GM18909 (cell line): ENCODE results near the gene TMEM51.

ENCODE experiments used
- ATAC-seq: cut with Tn5 transposase; IDR thresholded peaks from one replicate; pipeline ENCODE4 v1.9.1; 2021; ENCODE audit warnings: mild to moderate bottlenecking; ENCODE audit not compliant: unreplicated experiment, poor library complexity

TMEM51 gene

GRCh38 chr1:15191267-15191666, 37.7 kb downstream of the TMEM51 start:
- no peak for ATAC-seq

GRCh38 chr1:15191770-15192169, 38.2 kb downstream of the TMEM51 start:
- ATAC-seq: no peak

DNA sequence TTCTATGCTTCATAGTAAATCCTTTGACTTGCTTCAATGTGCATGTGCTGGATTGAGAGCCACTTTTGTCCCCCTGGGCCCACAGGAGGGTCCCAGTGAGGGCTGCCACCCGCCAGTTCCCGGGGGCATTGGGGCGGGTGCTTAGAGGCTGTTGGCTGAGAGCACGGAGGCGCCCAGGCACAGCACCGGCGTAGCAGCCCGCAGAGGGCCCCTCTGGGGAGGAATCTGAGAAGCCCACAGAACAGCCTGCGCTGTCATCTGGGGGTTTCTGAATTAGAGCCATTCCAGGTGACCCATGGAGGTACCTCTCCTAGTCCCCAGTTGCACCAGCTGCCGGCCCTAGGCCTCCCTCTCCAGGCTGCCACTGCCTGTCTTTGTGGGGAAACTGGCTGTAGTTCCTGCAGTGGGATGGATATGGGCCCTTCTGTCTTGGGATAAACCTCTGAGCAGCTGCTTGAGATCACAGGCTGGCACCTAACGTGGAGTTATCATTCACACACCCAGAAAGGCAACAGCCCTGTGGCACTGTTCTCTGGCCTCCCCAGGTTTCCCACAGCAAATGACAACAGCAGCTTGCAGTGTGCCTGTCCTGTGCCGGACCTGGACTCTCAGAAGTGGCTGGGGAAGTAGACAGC, 39.5 kb downstream of the TMEM51 start:
- ATAC-seq: no peak

DNA sequence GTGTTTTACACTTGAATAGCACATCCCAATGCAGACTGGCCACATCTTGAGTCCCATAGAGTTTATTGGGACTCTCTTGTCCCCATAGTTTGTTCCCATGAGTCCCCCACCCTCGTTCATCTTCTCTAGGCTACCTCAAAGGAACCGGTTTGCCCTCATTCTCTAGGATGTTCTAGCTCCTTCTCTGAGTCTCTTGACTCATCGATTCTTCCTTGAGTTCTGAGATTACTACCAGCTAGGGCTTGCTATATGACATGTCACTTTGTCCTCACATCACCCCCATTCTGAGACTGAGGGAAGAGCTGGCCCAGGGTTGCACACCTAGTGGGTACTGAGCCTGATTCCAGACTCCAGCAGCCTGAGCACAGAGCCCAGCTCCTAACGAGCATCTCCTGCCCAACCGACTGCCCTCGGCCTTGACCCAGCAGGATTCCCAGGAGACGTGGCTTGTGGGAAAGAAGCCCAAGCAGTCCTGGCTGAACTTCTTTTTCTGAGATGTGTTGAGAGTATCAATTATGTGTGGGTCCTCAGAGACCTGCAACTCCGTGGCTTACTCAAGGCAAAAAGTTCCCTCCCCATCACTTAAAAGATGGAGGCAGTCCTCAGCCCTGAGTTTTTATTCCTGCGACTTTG, 42.0 kb downstream of the TMEM51 start:
- no peak for ATAC-seq

GRCh38 chr1:15196069-15196468, 42.5 kb downstream of the TMEM51 start:
- ATAC-seq: no peak

GRCh38 chr1:15196807-15197530, 43.4 kb downstream of the TMEM51 start:
- no peak for ATAC-seq

GRCh38 chr1:15197591-15198447, 44.3 kb downstream of the TMEM51 start:
- no peak for ATAC-seq

- no peak for ATAC-seq
Observed at GRCh38 chr1:15198684-15199083, 45.1 kb downstream of the TMEM51 start.

DNA sequence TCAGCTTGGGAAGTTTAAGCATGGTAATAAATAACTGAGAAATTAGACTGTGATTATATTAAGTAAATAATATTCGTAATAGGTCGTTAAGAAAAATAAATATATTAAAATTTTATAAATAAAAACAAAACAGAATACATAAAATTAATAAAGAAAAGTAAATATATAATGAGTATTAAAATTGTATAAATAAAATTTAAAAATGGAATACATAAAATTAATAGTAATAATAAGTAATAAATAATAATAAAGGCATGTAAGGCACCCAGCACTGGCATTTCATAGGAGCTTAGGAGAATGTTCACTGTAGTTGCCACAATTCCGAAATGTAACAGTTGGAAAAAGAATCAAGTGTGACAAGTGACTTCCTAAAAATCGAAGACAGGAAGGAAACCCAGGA, 47.7 kb downstream of the TMEM51 start:
- ATAC-seq: no peak

DNA sequence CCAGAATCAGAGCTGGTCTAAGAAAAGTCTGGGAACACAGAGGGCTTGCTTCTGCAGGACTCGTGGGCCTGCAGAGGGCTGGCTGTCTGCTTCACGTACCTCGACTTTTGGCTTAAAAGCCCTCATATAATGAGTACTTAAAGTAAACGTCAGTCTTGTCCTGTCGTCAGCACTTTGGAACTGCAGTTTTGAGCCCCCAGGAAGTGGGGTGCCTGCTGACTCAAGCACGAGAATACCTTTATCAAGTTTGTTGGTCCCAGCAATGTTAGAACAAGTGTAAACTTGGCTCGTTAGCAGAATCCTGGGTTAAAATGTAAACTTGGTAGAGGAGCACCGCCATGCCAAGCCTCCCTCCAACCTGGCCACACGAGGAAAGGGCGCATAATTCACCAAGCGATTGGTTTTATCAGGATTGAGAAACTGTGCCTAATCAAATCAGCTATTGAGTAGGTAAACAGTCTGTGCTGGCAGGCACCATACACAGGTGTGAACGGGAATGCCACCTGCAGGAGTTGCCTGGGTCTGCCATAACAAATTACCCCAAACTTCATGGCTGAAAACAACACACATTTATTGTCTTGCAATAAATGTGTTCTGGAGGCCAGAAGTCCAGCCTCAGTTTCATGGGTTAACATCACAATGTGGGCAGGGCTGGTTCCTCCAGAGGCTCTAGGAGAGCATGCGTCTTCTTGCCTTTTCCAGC, 48.5 kb downstream of the TMEM51 start:
- ATAC-seq: no peak

- ATAC-seq: no peak
Observed at GRCh38 chr1:15204931-15205330, 51.4 kb downstream of the TMEM51 start.

DNA sequence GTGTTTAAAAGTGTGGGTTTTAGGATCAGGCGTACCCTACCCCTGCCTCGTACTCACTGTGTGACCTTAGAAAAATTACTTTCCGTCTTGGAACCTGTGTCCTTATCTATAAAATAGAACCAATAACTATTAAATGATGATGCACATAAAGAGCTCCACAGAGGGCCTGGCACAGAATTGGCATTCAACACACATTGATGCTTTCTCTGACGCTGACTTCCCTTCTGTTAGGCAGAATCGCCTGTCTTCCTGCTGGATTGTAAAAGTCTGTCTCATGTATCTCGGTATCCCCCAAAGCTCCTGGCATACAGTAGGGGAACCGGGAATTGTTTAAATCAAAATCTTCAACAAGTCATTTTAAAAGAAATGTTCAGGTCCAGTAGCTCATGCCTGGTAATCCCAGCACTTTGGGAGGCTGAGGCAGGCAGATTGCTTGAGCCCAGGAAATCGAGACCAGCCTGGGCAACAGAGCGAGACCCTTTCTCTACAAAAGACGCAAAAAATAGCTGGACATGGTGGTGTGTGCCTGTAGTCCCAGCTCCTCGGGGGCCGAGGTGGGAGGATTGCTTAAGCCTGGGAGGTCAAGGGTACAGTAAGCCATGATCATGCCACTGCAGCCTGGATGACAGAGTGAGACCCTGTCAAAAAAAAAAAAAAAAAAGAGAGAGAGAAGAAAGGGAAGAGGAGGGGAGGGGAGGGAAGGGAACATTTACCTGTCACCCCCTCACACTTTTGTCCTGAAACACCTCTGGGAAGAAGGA, 52.2 kb downstream of the TMEM51 start:
- ATAC-seq: no peak

DNA sequence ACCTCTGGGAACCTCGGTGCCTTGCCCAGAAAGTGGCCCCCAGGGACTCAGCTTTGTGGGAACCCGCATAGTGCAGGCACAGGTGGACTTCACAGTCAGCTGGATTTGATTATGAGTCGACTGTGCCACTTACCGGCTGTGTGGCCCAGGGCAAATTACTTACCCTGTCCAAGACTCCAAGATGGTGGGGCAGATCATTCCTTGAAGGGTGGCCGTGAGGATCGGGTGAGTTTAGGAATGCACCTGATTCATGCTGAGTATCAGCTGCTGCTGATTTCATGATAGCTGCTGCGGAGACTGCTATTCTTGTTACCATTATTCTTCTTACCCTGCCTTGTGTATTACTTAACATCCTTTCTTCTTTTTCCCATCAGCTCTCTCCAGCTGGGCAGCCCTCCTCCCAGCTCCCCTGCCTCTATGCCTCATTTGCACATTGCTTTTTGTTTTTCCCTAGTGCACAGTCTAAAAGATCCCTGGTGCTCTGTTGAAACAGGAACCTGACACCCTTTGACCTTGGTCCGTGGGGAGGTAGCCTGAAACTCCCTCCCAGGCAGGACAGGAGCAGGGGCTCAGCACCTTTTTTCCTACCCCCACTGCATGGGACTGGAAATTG, 53.0 kb downstream of the TMEM51 start:
- no peak for ATAC-seq

DNA sequence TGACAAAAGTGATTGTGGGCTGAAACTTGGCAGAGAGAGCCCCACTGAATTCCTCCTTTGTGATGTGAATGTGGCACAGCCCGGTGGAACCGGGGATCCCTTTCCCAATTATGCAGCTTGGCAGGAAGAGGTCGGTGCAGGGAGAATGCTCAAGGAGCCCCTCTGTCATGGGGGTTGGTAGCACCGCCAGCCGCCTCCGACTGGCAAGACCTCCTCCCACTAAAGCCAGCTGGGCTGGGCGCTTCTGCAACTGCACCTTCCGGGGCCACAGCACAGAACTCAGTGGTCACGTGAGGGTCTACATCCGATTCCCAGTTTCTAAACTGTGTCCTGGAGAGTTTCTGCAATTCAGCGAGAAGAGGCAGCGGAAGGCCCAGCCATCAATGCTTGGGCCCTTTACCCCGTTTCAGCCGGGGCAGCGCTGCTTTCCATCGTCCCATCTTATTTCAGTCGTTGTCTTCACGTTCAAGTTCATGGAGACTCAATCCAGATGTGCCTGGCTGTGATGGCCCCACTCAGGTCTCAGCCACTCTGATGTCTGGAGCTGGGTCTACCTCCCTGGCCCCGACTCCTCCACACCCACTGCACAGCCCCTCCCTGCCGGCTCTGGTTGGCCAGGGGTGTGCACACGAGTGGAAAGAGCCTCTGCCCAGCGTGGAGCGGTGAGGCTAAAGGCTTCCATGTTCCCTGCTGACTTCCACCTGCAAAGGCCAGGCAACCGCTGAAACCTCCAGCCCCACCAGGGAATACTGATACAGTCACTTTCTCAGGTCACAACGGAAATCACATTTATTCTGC, 53.7 kb downstream of the TMEM51 start:
- no peak for ATAC-seq

- ATAC-seq: no peak
Observed at GRCh38 chr1:15207829-15208429, 54.4 kb downstream of the TMEM51 start.

DNA sequence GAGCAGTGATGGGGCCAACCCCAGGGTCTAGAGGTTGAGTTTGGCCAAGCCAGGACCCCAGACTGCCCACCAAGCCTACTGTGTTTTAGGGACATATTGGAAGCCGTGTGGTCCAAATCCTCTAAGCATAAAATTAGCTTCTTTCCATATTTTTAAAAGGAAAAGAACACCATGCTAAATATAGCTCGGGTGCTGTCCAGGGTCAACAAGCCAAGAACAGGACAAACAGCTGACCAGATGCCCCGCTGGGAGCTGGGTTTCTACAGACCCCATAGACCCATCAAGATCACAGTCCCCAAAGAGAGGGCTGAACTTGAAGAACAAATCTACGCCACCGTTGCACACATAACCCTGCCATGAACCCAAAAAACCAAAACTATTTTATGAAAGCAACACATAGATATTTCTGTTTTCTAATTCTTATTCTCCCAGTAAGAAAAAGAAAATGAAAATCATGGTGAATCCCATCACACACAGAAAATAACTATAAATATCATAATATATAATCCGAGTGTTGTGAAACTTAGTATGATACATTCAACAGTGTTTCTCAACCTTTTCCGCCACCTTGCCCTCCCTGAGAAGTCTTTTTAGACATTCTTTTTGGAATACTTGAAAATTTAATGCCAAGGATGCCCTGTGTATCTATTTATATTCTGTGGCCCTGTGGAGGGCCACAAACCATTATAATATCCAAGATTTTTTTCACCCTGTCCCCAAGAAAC, 57.3 kb downstream of the TMEM51 start:
- no peak for ATAC-seq

DNA sequence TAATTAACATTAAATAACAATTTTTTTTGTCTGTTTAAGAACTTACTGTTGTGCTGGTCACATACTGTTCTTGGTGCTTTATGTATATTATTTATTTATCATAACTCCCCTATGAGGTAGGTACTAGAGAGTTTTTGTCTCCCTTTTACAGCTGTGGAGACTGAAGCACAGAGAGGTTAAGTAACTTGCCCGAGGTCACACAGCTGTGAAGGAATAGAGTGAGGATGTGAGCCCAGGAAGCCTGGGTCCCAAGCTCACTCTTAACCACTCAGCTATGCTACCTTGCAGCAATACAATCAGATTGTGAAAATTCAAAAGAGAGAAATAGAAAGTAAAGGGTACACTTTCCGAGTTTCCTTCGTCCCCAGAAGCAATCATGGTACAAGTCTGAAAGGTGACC, 57.9 kb downstream of the TMEM51 start:
- ATAC-seq: no peak
